Type B pancreatic cell (in vitro differentiated cells): ENCODE results near the gene FXYD6. TPM values are rescaled to one million over a fixed set of nuclear protein-coding genes. Genes with fewer than 3 reads are reported as not detected.

Experiments
- DNase-seq: peaks from one replicate; pipeline ENCODE4 v3.0.0; 2021; ENCODE audit warnings: mixed read lengths; ENCODE audit not compliant: unreplicated experiment; ENCODE audit errors: extremely low spot score
- H3K27ac Mint-ChIP-seq: 2 replicates; pipeline ENCODE4 v1.8.0; 2021; ENCODE audit warnings: mild to moderate bottlenecking, mixed read lengths
- H3K27me3 Mint-ChIP-seq: 2 replicates; pipeline ENCODE4 v1.8.0; 2021; ENCODE audit warnings: mixed read lengths
- H3K36me3 Mint-ChIP-seq: 2 replicates; pipeline ENCODE4 v1.8.0; 2021; ENCODE audit warnings: mixed read lengths
- H3K4me1 Mint-ChIP-seq: one replicate; pipeline ENCODE4 v1.8.0; 2021; ENCODE audit warnings: mixed read lengths; ENCODE audit not compliant: unreplicated experiment
- H3K4me3 Mint-ChIP-seq: 2 replicates; pipeline ENCODE4 v1.8.0; 2021; ENCODE audit warnings: mild to moderate bottlenecking, mixed read lengths
- H3K9me3 Mint-ChIP-seq: 2 replicates; pipeline ENCODE4 v1.8.0; 2021; ENCODE audit warnings: mixed read lengths
- total RNA-seq: library from RNA; stranded (reverse); gene quantifications from 2 replicates; pipeline ENCODE4 v1.2.1, GENCODE V29; 2021; ENCODE audit warnings: low replicate concordance
- TF ChIP-seq, protein P1 (sequence below): fragments of 200-600 bp; sonication (generic); conservative IDR thresholded peaks from 2 replicates; pipeline ENCODE4 v1.5.0; 2021; ENCODE audit warnings: antibody characterized with exemption, mild to moderate bottlenecking

The FXYD6 gene
- total RNA-seq, 1 donor from 2014 or later = 66.6 TPM

DNA sequence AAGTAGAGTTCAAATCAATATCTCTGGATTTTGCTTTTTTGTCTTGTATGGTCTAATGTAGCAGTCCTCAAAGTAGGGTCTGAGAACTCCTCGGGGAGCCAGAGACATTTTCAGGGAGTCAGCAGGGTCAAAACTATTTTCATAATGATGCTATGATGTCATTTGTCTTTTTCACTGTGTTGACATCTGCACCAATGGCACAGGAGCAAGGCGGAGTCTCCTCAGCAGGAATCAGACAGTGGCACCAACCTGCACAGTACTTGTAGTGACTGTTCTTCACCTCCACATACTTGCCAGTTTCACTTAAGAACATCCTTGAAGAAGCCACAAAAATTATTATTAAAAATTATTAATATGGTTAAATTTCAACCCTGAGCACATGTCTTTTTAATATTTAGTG, 14.9 kb upstream of the FXYD6 start:
- H3K4me1 Mint-ChIP-seq = peaks cover 7% of the 10 kb centered on the region
- no peak overlapping the region for H3K4me3 Mint-ChIP-seq
- H3K36me3 Mint-ChIP-seq = no peaks in the 10 kb centered on the region
- DNase-seq = no peak
- H3K9me3 Mint-ChIP-seq = no peaks in the 10 kb centered on the region
- peaks cover 9% of the 10 kb centered on the region for H3K27me3 Mint-ChIP-seq
- TF ChIP-seq, protein P1, sequence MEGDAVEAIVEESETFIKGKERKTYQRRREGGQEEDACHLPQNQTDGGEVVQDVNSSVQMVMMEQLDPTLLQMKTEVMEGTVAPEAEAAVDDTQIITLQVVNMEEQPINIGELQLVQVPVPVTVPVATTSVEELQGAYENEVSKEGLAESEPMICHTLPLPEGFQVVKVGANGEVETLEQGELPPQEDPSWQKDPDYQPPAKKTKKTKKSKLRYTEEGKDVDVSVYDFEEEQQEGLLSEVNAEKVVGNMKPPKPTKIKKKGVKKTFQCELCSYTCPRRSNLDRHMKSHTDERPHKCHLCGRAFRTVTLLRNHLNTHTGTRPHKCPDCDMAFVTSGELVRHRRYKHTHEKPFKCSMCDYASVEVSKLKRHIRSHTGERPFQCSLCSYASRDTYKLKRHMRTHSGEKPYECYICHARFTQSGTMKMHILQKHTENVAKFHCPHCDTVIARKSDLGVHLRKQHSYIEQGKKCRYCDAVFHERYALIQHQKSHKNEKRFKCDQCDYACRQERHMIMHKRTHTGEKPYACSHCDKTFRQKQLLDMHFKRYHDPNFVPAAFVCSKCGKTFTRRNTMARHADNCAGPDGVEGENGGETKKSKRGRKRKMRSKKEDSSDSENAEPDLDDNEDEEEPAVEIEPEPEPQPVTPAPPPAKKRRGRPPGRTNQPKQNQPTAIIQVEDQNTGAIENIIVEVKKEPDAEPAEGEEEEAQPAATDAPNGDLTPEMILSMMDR = no peak
- H3K27ac Mint-ChIP-seq = no peak overlapping the region

DNA sequence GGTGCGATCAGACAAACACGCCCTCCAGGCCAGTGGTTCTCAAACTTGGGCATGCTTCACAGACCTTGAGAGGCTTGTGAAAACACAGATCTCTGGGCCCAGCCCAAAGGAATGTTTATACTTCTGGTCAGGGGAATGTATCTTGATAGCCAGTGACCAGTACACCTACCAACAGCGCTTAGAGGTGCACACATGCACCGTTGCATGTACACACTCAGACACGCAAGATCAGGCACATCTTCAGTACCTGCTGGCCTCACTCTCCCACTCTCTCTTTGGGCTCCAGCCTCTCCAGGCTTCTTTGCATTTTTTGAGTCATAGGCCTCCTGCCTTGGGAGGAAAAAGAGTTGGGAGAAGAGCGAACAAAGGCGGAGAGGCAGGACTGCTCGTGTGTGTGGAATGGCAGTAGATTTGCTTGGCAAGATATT, 11.7 kb upstream of the FXYD6 start:
- TF ChIP-seq, protein P1 = no peak
- Mint-ChIP-seq H3K36me3 (no peaks in the 10 kb centered on the region), H3K4me3 (no peak overlapping the region), H3K4me1 (peaks cover 31% of the 10 kb centered on the region), H3K27me3 (peaks cover 9% of the 10 kb centered on the region), H3K9me3 (no peaks in the 10 kb centered on the region), H3K27ac (no peak overlapping the region)
- DNase-seq = peak; percentile 48

DNA sequence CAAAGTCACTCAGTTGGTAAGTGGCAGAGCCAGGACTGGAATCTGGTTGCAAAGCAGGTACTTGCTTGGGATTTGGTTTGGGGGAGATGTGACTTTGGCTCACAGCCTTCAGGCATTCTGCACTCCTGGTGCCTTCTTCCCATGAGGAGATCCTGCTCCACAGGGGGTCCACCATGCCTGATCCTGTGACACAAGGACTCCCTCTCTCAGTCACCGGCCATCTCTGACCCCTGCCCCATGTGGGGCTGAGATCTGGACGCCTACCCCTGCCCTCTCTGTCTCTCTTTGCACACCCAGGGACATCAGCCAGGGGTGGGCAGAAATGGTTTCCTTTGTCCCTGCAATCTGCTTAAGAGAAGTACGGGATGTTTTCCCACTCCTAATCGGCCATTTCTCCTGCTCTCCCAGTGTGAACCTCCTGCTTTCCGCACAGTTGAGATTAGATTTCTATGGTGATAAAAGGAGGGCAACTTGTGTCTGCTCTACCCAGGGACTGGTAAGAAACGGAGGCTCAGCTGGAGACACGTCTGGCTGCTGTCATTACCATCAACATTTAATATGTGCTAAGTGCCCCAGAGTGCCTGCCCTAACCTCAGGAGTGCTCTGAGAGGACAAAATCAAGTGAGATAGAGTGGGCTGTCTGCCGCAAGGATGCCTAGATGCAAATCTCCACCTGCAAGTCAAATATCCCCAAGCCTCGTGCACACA, 11.1 kb upstream of the FXYD6 start:
- Mint-ChIP-seq H3K27ac (no peak overlapping the region), H3K4me1 (peaks cover 37% of the 10 kb centered on the region), H3K36me3 (no peaks in the 10 kb centered on the region), H3K27me3 (peaks cover 10% of the 10 kb centered on the region), H3K9me3 (no peaks in the 10 kb centered on the region), H3K4me3 (no peak overlapping the region)
- TF ChIP-seq, protein P1 = no peak
- peak; percentile 49 for DNase-seq

- no peaks in the 10 kb centered on the region for H3K9me3 Mint-ChIP-seq
- no peaks in the 10 kb centered on the region for H3K36me3 Mint-ChIP-seq
- no peak overlapping the region for H3K27ac Mint-ChIP-seq
- peaks cover 21% of the 10 kb centered on the region for H3K27me3 Mint-ChIP-seq
- peak; percentile 53 for DNase-seq
- peaks cover 49% of the 10 kb centered on the region for H3K4me1 Mint-ChIP-seq
- TF ChIP-seq, protein P1 = no peak
- H3K4me3 Mint-ChIP-seq = no peak overlapping the region
These were observed 9.3 kb upstream of the FXYD6 start for GRCh38 chr11:117885777-117886176.

GRCh38 chr11:117884994-117885393, 8.5 kb upstream of the FXYD6 start:
- Mint-ChIP-seq H3K27ac (no peak overlapping the region), H3K36me3 (no peaks in the 10 kb centered on the region), H3K9me3 (no peaks in the 10 kb centered on the region), H3K4me3 (no peak overlapping the region), H3K27me3 (peaks cover 29% of the 10 kb centered on the region), H3K4me1 (peaks cover 55% of the 10 kb centered on the region)
- peak; percentile 32 for DNase-seq
- TF ChIP-seq, protein P1 = no peak
